Measurements from ENCODE around the gene SND1.

DNA sequence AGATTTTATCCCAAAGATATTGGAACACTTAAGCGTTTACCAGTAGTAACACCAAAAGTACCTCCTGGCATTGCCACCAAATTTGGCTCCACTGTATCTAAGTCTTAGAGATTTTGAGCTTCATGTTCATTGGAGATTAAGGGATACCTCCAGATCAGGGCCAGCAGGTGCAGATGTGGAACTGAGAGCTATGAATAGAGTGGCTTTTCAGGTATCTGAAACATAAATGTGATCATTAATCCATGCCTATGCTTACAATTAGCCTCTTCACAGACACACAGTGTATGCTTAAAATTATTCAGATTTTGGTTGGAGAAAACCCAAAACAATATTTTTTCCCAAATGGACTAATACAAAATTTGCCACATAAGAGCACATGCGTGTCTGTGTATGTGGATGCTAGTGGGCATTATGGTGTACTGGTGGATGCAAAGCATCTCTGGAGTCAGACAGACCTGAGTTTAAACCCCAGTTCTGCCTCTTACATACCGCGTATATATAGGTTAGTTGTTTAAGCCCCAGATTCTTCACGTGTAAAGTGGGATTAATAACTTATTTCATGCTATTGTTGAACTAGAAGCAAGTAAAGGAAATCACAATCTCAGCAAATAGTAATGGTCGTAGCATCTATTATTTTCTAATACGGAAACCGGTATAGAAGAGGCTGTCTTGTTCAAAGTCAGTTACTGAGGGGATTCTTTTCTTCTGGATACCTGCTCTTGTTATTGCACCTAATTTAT, 386.1 kb downstream of the SND1 start:
- TF ChIP-seq, protein P1, sequence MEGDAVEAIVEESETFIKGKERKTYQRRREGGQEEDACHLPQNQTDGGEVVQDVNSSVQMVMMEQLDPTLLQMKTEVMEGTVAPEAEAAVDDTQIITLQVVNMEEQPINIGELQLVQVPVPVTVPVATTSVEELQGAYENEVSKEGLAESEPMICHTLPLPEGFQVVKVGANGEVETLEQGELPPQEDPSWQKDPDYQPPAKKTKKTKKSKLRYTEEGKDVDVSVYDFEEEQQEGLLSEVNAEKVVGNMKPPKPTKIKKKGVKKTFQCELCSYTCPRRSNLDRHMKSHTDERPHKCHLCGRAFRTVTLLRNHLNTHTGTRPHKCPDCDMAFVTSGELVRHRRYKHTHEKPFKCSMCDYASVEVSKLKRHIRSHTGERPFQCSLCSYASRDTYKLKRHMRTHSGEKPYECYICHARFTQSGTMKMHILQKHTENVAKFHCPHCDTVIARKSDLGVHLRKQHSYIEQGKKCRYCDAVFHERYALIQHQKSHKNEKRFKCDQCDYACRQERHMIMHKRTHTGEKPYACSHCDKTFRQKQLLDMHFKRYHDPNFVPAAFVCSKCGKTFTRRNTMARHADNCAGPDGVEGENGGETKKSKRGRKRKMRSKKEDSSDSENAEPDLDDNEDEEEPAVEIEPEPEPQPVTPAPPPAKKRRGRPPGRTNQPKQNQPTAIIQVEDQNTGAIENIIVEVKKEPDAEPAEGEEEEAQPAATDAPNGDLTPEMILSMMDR (IDR thresholded peaks at IDR 0.05): no peak
- TF ChIP-seq POLR2A (IDR thresholded peaks at IDR 0.05): no peak

All from vagina (tissue), 2 donors.